B cell (primary cell): Measurements from ENCODE around the gene PCDHGC4. TPM values are rescaled to one million over a fixed set of nuclear protein-coding genes. Genes with fewer than 3 reads are reported as not detected.

ENCODE experiments used
- polyA plus RNA-seq: library from polyadenylated mRNA; depleted of rRNA; stranded (reverse); fragments of >200 nt; gene quantifications from 2 replicates; pipeline ENCODE4 v1.2.3, GENCODE V29; 2012
- total RNA-seq, 2 donors: library from RNA; stranded (reverse); fragments of 120-200 nt in 1 of 2; gene quantifications; 1 replicate in 1 of 2; 2 replicates in 1 of 2; pipeline versions ENCODE4 v1.2.3 to v1.2.4, GENCODE V29; 2013 to 2022

The PCDHGC4 gene
- total and polyA plus RNA-seq, 2 donors (not counting 1 experiment from before 2014, with no cell fraction given): 0.09 to 0.42 TPM

Other genes with a start within 250 kb of the PCDHGC4 start
- not detected in 2 replicates for gene PCDHB15, start 239.6 kb upstream of the PCDHGC4 start, total RNA-seq
- gene PCDHB15, start 239.6 kb upstream of the PCDHGC4 start, polyA plus RNA-seq: 0.10 TPM in 1 of 2 replicates, not detected in the other
- 3.4 and 3.6 TPM in 2 replicates for gene SLC25A2, start 181.0 kb upstream of the PCDHGC4 start, total RNA-seq
- 0.12 and 0.29 TPM in 2 replicates for gene SLC25A2, start 181.0 kb upstream of the PCDHGC4 start, polyA plus RNA-seq
- 119 TPM in 2 replicates for gene TAF7, start 164.2 kb upstream of the PCDHGC4 start, total RNA-seq
- gene TAF7, start 164.2 kb upstream of the PCDHGC4 start, polyA plus RNA-seq: 52.1 and 76.7 TPM in 2 replicates
- gene PCDHGA1, start 154.5 kb upstream of the PCDHGC4 start, total RNA-seq: 0.53 and 0.64 TPM in 2 replicates
- 0.06 and 0.17 TPM in 2 replicates for gene PCDHGA1, start 154.5 kb upstream of the PCDHGC4 start, polyA plus RNA-seq
- 0.07 and 0.29 TPM in 2 replicates for gene PCDHGA2, start 146.3 kb upstream of the PCDHGC4 start, total RNA-seq
- gene PCDHGA2, start 146.3 kb upstream of the PCDHGC4 start, polyA plus RNA-seq: 0.06 and 0.09 TPM in 2 replicates
- 0.29 and 0.32 TPM in 2 replicates for gene PCDHGA3, start 141.2 kb upstream of the PCDHGC4 start, total RNA-seq
- gene PCDHGA3, start 141.2 kb upstream of the PCDHGC4 start, polyA plus RNA-seq: 0.10 TPM in 1 of 2 replicates, not detected in the other
- 0.66 and 0.69 TPM in 2 replicates for gene PCDHGB1, start 134.9 kb upstream of the PCDHGC4 start, total RNA-seq
- gene PCDHGB1, start 134.9 kb upstream of the PCDHGC4 start, polyA plus RNA-seq: 0.09 and 0.10 TPM in 2 replicates
- gene PCDHGA4, start 130.0 kb upstream of the PCDHGC4 start, total RNA-seq: 1.1 TPM in 2 replicates
- 0.09 and 0.13 TPM in 2 replicates for gene PCDHGA4, start 130.0 kb upstream of the PCDHGC4 start, polyA plus RNA-seq
- 3.3 and 3.9 TPM in 2 replicates for gene PCDHGB2, start 125.0 kb upstream of the PCDHGC4 start, total RNA-seq
- gene PCDHGB2, start 125.0 kb upstream of the PCDHGC4 start, polyA plus RNA-seq: 0.32 and 0.66 TPM in 2 replicates
- 1.7 and 1.8 TPM in 2 replicates for gene PCDHGA5, start 120.9 kb upstream of the PCDHGC4 start, total RNA-seq
- 0.07 and 0.21 TPM in 2 replicates for gene PCDHGA5, start 120.9 kb upstream of the PCDHGC4 start, polyA plus RNA-seq
- gene PCDHGB3, start 114.8 kb upstream of the PCDHGC4 start, total RNA-seq: 2.8 and 3.8 TPM in 2 replicates
- gene PCDHGB3, start 114.8 kb upstream of the PCDHGC4 start, polyA plus RNA-seq: 0.33 and 0.52 TPM in 2 replicates
- 2.5 and 2.7 TPM in 2 replicates for gene PCDHGA6, start 111.1 kb upstream of the PCDHGC4 start, total RNA-seq
- 0.33 and 0.78 TPM in 2 replicates for gene PCDHGA6, start 111.1 kb upstream of the PCDHGC4 start, polyA plus RNA-seq
- gene PCDHGA7, start 102.3 kb upstream of the PCDHGC4 start, total RNA-seq: 1.8 and 2.3 TPM in 2 replicates
- gene PCDHGA7, start 102.3 kb upstream of the PCDHGC4 start, polyA plus RNA-seq: 0.23 and 0.49 TPM in 2 replicates
- 1.6 and 1.8 TPM in 2 replicates for gene PCDHGB4, start 97.3 kb upstream of the PCDHGC4 start, total RNA-seq
- gene PCDHGB4, start 97.3 kb upstream of the PCDHGC4 start, polyA plus RNA-seq: 0.06 and 0.39 TPM in 2 replicates
- gene PCDHGA8, start 92.4 kb upstream of the PCDHGC4 start, total RNA-seq: 1.2 and 1.3 TPM in 2 replicates
- gene PCDHGA8, start 92.4 kb upstream of the PCDHGC4 start, polyA plus RNA-seq: 0.06 and 0.21 TPM in 2 replicates
- 2.5 TPM in 2 replicates for gene PCDHGB5, start 87.1 kb upstream of the PCDHGC4 start, total RNA-seq
- gene PCDHGB5, start 87.1 kb upstream of the PCDHGC4 start, polyA plus RNA-seq: 0.20 and 0.37 TPM in 2 replicates
- 1.9 and 2.5 TPM in 2 replicates for gene PCDHGA9, start 82.3 kb upstream of the PCDHGC4 start, total RNA-seq
- 0.19 TPM in 2 replicates for gene PCDHGA9, start 82.3 kb upstream of the PCDHGC4 start, polyA plus RNA-seq
- 2.1 and 2.2 TPM in 2 replicates for gene PCDHGB6, start 77.0 kb upstream of the PCDHGC4 start, total RNA-seq
- gene PCDHGB6, start 77.0 kb upstream of the PCDHGC4 start, polyA plus RNA-seq: 0.22 and 0.33 TPM in 2 replicates
- gene PCDHGA10, start 72.0 kb upstream of the PCDHGC4 start, total RNA-seq: 1.9 and 2.0 TPM in 2 replicates
- 0.06 and 0.10 TPM in 2 replicates for gene PCDHGA10, start 72.0 kb upstream of the PCDHGC4 start, polyA plus RNA-seq
- 1.9 and 2.2 TPM in 2 replicates for gene PCDHGB7, start 67.4 kb upstream of the PCDHGC4 start, total RNA-seq
- gene PCDHGB7, start 67.4 kb upstream of the PCDHGC4 start, polyA plus RNA-seq: 0.06 and 0.12 TPM in 2 replicates
- gene PCDHGA11, start 64.0 kb upstream of the PCDHGC4 start, total RNA-seq: 1.5 and 1.8 TPM in 2 replicates
- 0.15 TPM in 1 of 2 replicates, not detected in the other for gene PCDHGA11, start 64.0 kb upstream of the PCDHGC4 start, polyA plus RNA-seq
- 1.6 and 2.8 TPM in 2 replicates for gene PCDHGA12, start 54.5 kb upstream of the PCDHGC4 start, total RNA-seq
- 0.09 and 0.27 TPM in 2 replicates for gene PCDHGA12, start 54.5 kb upstream of the PCDHGC4 start, polyA plus RNA-seq
- gene PCDHGC3, start 9.1 kb upstream of the PCDHGC4 start, total RNA-seq: 1.9 and 2.0 TPM in 2 replicates
- gene PCDHGC3, start 9.1 kb upstream of the PCDHGC4 start, polyA plus RNA-seq: 0.12 and 0.88 TPM in 2 replicates
- gene PCDHGC5, start 4.1 kb downstream of the PCDHGC4 start, total RNA-seq: 0.46 and 0.67 TPM in 2 replicates
- 0.06 and 0.10 TPM in 2 replicates for gene PCDHGC5, start 4.1 kb downstream of the PCDHGC4 start, polyA plus RNA-seq
- gene DIAPH1, start 134.0 kb downstream of the PCDHGC4 start, total RNA-seq: 111 and 113 TPM in 2 replicates
- gene DIAPH1, start 134.0 kb downstream of the PCDHGC4 start, polyA plus RNA-seq: 59.7 and 61.5 TPM in 2 replicates
- gene HDAC3, start 151.8 kb downstream of the PCDHGC4 start, total RNA-seq: 85.5 and 86.9 TPM in 2 replicates
- gene HDAC3, start 151.8 kb downstream of the PCDHGC4 start, polyA plus RNA-seq: 94.0 and 119 TPM in 2 replicates
- 11.6 and 12.1 TPM in 2 replicates for gene RELL2, start 152.0 kb downstream of the PCDHGC4 start, total RNA-seq
- 34.4 and 48.9 TPM in 2 replicates for gene RELL2, start 152.0 kb downstream of the PCDHGC4 start, polyA plus RNA-seq
- gene FCHSD1, start 166.4 kb downstream of the PCDHGC4 start, total RNA-seq: 114 and 123 TPM in 2 replicates
- 193 and 247 TPM in 2 replicates for gene FCHSD1, start 166.4 kb downstream of the PCDHGC4 start, polyA plus RNA-seq
- gene ARAP3, start 197.2 kb downstream of the PCDHGC4 start, total RNA-seq: 3.0 and 3.7 TPM in 2 replicates
- 0.25 and 0.34 TPM in 2 replicates for gene ARAP3, start 197.2 kb downstream of the PCDHGC4 start, polyA plus RNA-seq